ENCODE results near the gene ROBO3. TPM values are rescaled to one million over a fixed set of nuclear protein-coding genes. Genes with fewer than 3 reads are reported as not detected.

ROBO3 gene
- total RNA-seq, 1 donor from 2014 or later, result 30.6 TPM

GRCh38 chr11:124863826-124864165 lies 1.4 kb upstream of the ROBO3 start:
- no peak for DNase-seq (ENCODE audit: low read depth)
- H3K4me3 ChIP-seq (ENCODE audit: low read depth, low read length), result no peak overlapping the region
- TF ChIP-seq CTCF (conservative IDR thresholded peaks at IDR 0.05; ENCODE audit: low read depth, low read length), result no peak

GRCh38 chr11:124864176-124864891 lies 898 bp upstream of the ROBO3 start:
- DNase-seq (ENCODE audit: low read depth), result no peak
- H3K4me3 ChIP-seq (ENCODE audit: low read depth, low read length), result no peak overlapping the region
- no peak for TF ChIP-seq CTCF (conservative IDR thresholded peaks at IDR 0.05; ENCODE audit: low read depth, low read length)

- H3K4me3 ChIP-seq (ENCODE audit: low read depth, low read length), result no peak overlapping the region
- DNase-seq (ENCODE audit: low read depth), result no peak
- TF ChIP-seq CTCF (conservative IDR thresholded peaks at IDR 0.05; ENCODE audit: low read depth, low read length), result no peak
Measured at GRCh38 chr11:124864892-124865180, 396 bp upstream of the ROBO3 start.

GRCh38 chr11:124865902-124866851 lies 945 bp downstream of the ROBO3 start:
- DNase-seq (ENCODE audit: low read depth), result no peak
- peak; percentile 73 for TF ChIP-seq CTCF (conservative IDR thresholded peaks at IDR 0.05; ENCODE audit: low read depth, low read length)
- H3K4me3 ChIP-seq (ENCODE audit: low read depth, low read length), result peak overlapping the region; percentile 33

GRCh38 chr11:124867700-124868099 lies 2.5 kb downstream of the ROBO3 start:
- DNase-seq (ENCODE audit: low read depth), result no peak
- no peak overlapping the region for H3K4me3 ChIP-seq (ENCODE audit: low read depth, low read length)
- peak; percentile 55 for TF ChIP-seq CTCF (conservative IDR thresholded peaks at IDR 0.05; ENCODE audit: low read depth, low read length)

GRCh38 chr11:124868331-124869274 lies 3.4 kb downstream of the ROBO3 start:
- H3K4me3 ChIP-seq (ENCODE audit: low read depth, low read length), result no peak overlapping the region
- no peak for TF ChIP-seq CTCF (conservative IDR thresholded peaks at IDR 0.05; ENCODE audit: low read depth, low read length)
- DNase-seq (ENCODE audit: low read depth), result no peak

Measured in epithelial cell of proximal tubule (primary cell).